HepG2 (cell line): ENCODE data around the gene ERVMER34-1. TPM values are rescaled to one million over a fixed set of nuclear protein-coding genes. Genes with fewer than 3 reads are reported as not detected.

Source experiments
- E2F2 ChIP-seq: sonication (generic); formaldehyde crosslinking; IDR thresholded peaks from 2 replicates; pipeline ENCODE4 v1.4.0; 2020; ENCODE audit warnings: missing genetic modification reagents, borderline replicate concordance
- ETV5 ChIP-seq: IDR thresholded peaks from 2 replicates; pipeline ENCODE4 v1.6.1; 2018; ENCODE audit warnings: missing biosample characterization, missing genetic modification reagents, inconsistent platforms, borderline replicate concordance
- GTF3A ChIP-seq: sonication (generic); formaldehyde crosslinking; conservative IDR thresholded peaks from 2 replicates; pipeline ENCODE4 v1.4.0; 2020; ENCODE audit warnings: mild to moderate bottlenecking, missing genetic modification reagents
- KLF6 ChIP-seq: IDR thresholded peaks from 2 replicates; pipeline ENCODE4 v1.8.0; 2016; ENCODE audit warnings: missing biosample characterization, missing genetic modification reagents
- LCORL ChIP-seq, 2 experiments: fragments of 450-650 bp in 1 of 2; sonication (generic) in 1 of 2; formaldehyde crosslinking in 1 of 2; IDR thresholded peaks; 2 replicates each; pipeline versions ENCODE4 v1.5.0 to v1.6.1; 2017 to 2020; ENCODE audit warnings: antibody characterized with exemption in 1 of 2, missing genetic modification reagents in 1 of 2
- NFKBIZ ChIP-seq: IDR thresholded peaks from 2 replicates; pipeline ENCODE4 v1.6.1; 2018; ENCODE audit warnings: missing genetic modification reagents, missing compliant biosample characterization
- PCBP2 ChIP-seq: fragments of 200-400 bp; formaldehyde crosslinking; optimal IDR thresholded peaks from 2 replicates; pipeline ENCODE3; 2018; ENCODE audit warnings: low read length, low read depth; ENCODE audit not compliant: poor library complexity, severe bottlenecking
- RERE ChIP-seq: IDR thresholded peaks from 2 replicates; pipeline ENCODE4 v1.6.1; 2016; ENCODE audit warnings: low read depth, missing genetic modification reagents, missing compliant biosample characterization
- TRIM24 ChIP-seq: sonication (generic); formaldehyde crosslinking; IDR thresholded peaks from 2 replicates; pipeline ENCODE4 v1.8.0; 2022; ENCODE audit warnings: mild to moderate bottlenecking, missing genetic modification reagents
- WIZ ChIP-seq: sonication (generic); formaldehyde crosslinking; IDR thresholded peaks from 2 replicates; pipeline ENCODE4 v1.5.1; 2020; ENCODE audit warnings: mild to moderate bottlenecking, missing genetic modification reagents
- ZMYM2 ChIP-seq: sonication (generic); formaldehyde crosslinking; IDR thresholded peaks from 2 replicates; pipeline ENCODE4 v1.8.0; 2022; ENCODE audit warnings: mild to moderate bottlenecking, missing genetic modification reagents
- ZNF12 ChIP-seq: sonication (generic); formaldehyde crosslinking; IDR thresholded peaks from 2 replicates; pipeline ENCODE4 v1.5.0; 2020; ENCODE audit warnings: missing genetic modification reagents
- ZNF160 ChIP-seq: sonication (generic); formaldehyde crosslinking; IDR thresholded peaks from 2 replicates; pipeline ENCODE4 v1.8.0; 2022; ENCODE audit warnings: mild to moderate bottlenecking, inconsistent platforms, missing genetic modification reagents
- ZNF30 ChIP-seq: sonication (generic); formaldehyde crosslinking; IDR thresholded peaks from 2 replicates; pipeline ENCODE4 v1.5.0; 2020; ENCODE audit warnings: mild to moderate bottlenecking, missing genetic modification reagents
- ZNF460 ChIP-seq: sonication (generic); formaldehyde crosslinking; IDR thresholded peaks from 2 replicates; pipeline ENCODE4 v1.5.1; 2020; ENCODE audit warnings: missing genetic modification reagents, mild to moderate bottlenecking, borderline replicate concordance
- ZNF713 ChIP-seq: sonication (generic); formaldehyde crosslinking; IDR thresholded peaks from 2 replicates; pipeline ENCODE4 v1.4.0; 2020; ENCODE audit warnings: mild to moderate bottlenecking, missing genetic modification reagents
- polyA plus RNA-seq, 8 experiments: library from polyadenylated mRNA; depleted of rRNA in 3 of 8; stranded (reverse) in 7 of 8; unstranded in 1 of 8; fragments of >200 nt; fragmentation: Illumina TruSeq in 4 of 8; extraction: Trizol in 4 of 8; gene quantifications; 2 replicates each; pipeline versions ENCODE4 v1.2.1 to v1.2.3, GENCODE V29; 2011 to 2016; ENCODE audit warnings: low read depth in 4 of 8, missing spikeins in 1 of 8, mixed read lengths in 1 of 8; ENCODE audit not compliant: insufficient read depth in 1 of 8
- total RNA-seq, 5 experiments: library from RNA; depleted of rRNA; stranded (reverse); fragments of >200 nt; fragmentation: Illumina TruSeq; extraction: Trizol; gene quantifications; 2 replicates each; pipeline ENCODE4 v1.2.3, GENCODE V29; 2016; ENCODE audit warnings: low read depth in 1 of 5
- TF ChIP-seq, protein P1 (sequence below): sonication (generic); formaldehyde crosslinking; IDR thresholded peaks from 2 replicates; pipeline ENCODE4; 2020; ENCODE audit warnings: missing genetic modification reagents, mild to moderate bottlenecking, borderline replicate concordance

ERVMER34-1 gene
- total and polyA plus RNA-seq, 2 of the 13 experiments (the other 11 are each of a cell fraction or from before 2014, with no cell fraction given) = 0.04 to 0.35 TPM

GRCh38 chr4:52721968-52722815 lies 29.0 kb downstream of the ERVMER34-1 start (continued):
- TF ChIP-seq E2F2 = no peak
- TF ChIP-seq PCBP2 = no peak
- TF ChIP-seq TRIM24 (CRISPR knock-in tag) = no peak
- TF ChIP-seq ZNF160 (CRISPR knock-in tag) = no peak
- TF ChIP-seq WIZ (CRISPR knock-in tag) = no peak
- no peak for TF ChIP-seq ZMYM2 (CRISPR knock-in tag)
- no peak for TF ChIP-seq KLF6 (CRISPR knock-in tag)
- TF ChIP-seq LCORL (IDR thresholded peaks at IDR 0.05) = no peak
- no peak for TF ChIP-seq LCORL (CRISPR knock-in tag; IDR thresholded peaks at IDR 0.05)
- no peak for TF ChIP-seq GTF3A (CRISPR knock-in tag)
- no peak for TF ChIP-seq ZNF30 (CRISPR knock-in tag)
- TF ChIP-seq ZNF713 = no peak
- TF ChIP-seq ZNF12 (CRISPR knock-in tag) = no peak
- TF ChIP-seq ZNF460 (CRISPR knock-in tag) = no peak
- no peak for TF ChIP-seq RERE (CRISPR knock-in tag)
- TF ChIP-seq NFKBIZ (CRISPR knock-in tag) = 0 out of 2 replicates have a peak, but pooled peaks have one; percentile 50
- TF ChIP-seq ETV5 (CRISPR knock-in tag) = no peak
- TF ChIP-seq, protein P1, sequence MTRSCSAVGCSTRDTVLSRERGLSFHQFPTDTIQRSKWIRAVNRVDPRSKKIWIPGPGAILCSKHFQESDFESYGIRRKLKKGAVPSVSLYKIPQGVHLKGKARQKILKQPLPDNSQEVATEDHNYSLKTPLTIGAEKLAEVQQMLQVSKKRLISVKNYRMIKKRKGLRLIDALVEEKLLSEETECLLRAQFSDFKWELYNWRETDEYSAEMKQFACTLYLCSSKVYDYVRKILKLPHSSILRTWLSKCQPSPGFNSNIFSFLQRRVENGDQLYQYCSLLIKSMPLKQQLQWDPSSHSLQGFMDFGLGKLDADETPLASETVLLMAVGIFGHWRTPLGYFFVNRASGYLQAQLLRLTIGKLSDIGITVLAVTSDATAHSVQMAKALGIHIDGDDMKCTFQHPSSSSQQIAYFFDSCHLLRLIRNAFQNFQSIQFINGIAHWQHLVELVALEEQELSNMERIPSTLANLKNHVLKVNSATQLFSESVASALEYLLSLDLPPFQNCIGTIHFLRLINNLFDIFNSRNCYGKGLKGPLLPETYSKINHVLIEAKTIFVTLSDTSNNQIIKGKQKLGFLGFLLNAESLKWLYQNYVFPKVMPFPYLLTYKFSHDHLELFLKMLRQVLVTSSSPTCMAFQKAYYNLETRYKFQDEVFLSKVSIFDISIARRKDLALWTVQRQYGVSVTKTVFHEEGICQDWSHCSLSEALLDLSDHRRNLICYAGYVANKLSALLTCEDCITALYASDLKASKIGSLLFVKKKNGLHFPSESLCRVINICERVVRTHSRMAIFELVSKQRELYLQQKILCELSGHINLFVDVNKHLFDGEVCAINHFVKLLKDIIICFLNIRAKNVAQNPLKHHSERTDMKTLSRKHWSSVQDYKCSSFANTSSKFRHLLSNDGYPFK (CRISPR knock-in tag) = peak; percentile 43; the same call in 1 of the 2 replicates
